GM19467 (cell line): ENCODE measurements around the gene MIPEP.

ENCODE experiments used
- ATAC-seq: cut with Tn5 transposase; IDR thresholded peaks from one replicate; pipeline ENCODE4 v1.9.1; 2021; ENCODE audit warnings: mild to moderate bottlenecking, moderate library complexity; ENCODE audit not compliant: unreplicated experiment

The MIPEP gene

GRCh38 chr13:23688336-23688735 lies 200.9 kb downstream of the MIPEP start:
- no peak for ATAC-seq

- no peak for ATAC-seq
These were observed 201.6 kb downstream of the MIPEP start for GRCh38 chr13:23687614-23688013.

GRCh38 chr13:23686948-23687347 lies 202.3 kb downstream of the MIPEP start:
- ATAC-seq = no peak

- no peak for ATAC-seq
These were observed 203.8 kb downstream of the MIPEP start for GRCh38 chr13:23685416-23685815.

GRCh38 chr13:23684647-23685046 lies 204.6 kb downstream of the MIPEP start:
- no peak for ATAC-seq

- ATAC-seq = no peak
These were observed 206.1 kb downstream of the MIPEP start for GRCh38 chr13:23683084-23683483.

- ATAC-seq = no peak
These were observed 208.1 kb downstream of the MIPEP start for GRCh38 chr13:23680845-23681669.
